ENCODE measurements around the gene COMMD4. TPM values are rescaled to one million over a fixed set of nuclear protein-coding genes. Genes with fewer than 3 reads are reported as not detected.

COMMD4 gene
- 50.0 and 52.8 TPM in 2 replicates for total RNA-seq

DNA sequence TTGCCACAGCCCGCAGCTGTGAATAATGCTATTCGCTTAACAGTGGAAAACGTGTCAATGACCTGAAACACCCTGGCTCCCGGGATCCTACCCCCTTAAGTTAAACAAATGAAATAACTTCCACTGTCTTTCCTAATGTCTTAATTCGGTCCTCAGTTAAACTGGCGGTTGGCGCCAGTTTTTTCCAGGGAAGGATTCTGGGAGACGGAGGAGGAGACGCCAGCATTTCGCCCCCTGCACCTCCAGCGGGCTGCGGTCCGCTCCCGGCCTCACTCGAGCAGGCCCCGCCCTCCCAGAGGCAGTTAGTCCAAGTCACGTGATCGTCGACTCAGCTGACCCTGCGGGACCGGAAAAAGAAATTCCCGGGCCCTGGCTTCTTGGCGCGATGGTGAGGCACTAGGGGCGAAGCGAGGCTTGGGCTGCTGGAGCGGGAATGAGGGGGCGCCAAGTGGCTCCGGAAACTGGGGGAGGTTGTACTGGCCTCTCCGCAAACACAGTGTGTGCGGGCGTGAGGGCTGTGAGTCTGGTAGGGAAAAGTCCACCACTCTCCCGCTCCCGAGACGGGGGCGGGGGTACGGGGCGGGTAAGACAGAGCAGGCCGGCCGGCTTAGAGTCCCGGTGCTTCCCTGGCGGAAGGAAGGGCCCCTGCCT is at the start of gene COMMD4:
Gene COMMD4, plus strand, starts transcription at position 359 of the 651 bp plus-strand sequence. Its CDS starts 27 bp downstream, at position 386.

GRCh38 chr15:75346796-75347221 is 10.9 kb downstream of the COMMD4 start, which contains the start of gene NEIL1:
Gene NEIL1 (plus strand): TSS chr15:75347039. CDS start chr15:75348906, 1,867 bp downstream.

GRCh38 chr15:75367913-75368688 is 32.2 kb downstream of the COMMD4 start, which contains the start of gene MAN2C1:
Gene MAN2C1 (minus strand): TSS chr15:75368607. CDS start chr15:75368583, 24 bp downstream.

Small RNA genes within 50 kb of the gene (small RNA-seq; reads per million reads assigned to genes)
- gene RN7SL327P = not detected

Other genes with a start within 250 kb of the COMMD4 start
- 6.1 and 6.6 TPM in 2 replicates for gene C15orf39, start 134.2 kb upstream of the COMMD4 start, total RNA-seq
- gene GOLGA6C, start 77.7 kb upstream of the COMMD4 start, total RNA-seq = not detected in 2 replicates
- not detected in 2 replicates for gene GOLGA6D, start 53.2 kb upstream of the COMMD4 start, total RNA-seq
- gene NEIL1, start 11.0 kb downstream of the COMMD4 start, total RNA-seq = 5.0 and 5.4 TPM in 2 replicates
- gene MAN2C1, start 32.5 kb downstream of the COMMD4 start, total RNA-seq = 72.2 and 120 TPM in 2 replicates
- gene SIN3A, start 115.6 kb downstream of the COMMD4 start, total RNA-seq = 40.1 and 45.6 TPM in 2 replicates
- 25.0 and 26.2 TPM in 2 replicates for gene PTPN9, start 243.3 kb downstream of the COMMD4 start, total RNA-seq